ENCODE measurements around the gene CITED2.
A peak's percentile ranks its signal among the peaks of the same experiment; 100 is the strongest.

The CITED2 gene

GRCh38 chr6:139381216-139381865, 6.9 kb upstream of the CITED2 start:
- no peak for DNase-seq

GRCh38 chr6:139380611-139381010, 6.2 kb upstream of the CITED2 start:
- no peak for DNase-seq

GRCh38 chr6:139380168-139380567, 5.7 kb upstream of the CITED2 start:
- DNase-seq = no peak

- peak; percentile 36 for DNase-seq
Measured at GRCh38 chr6:139378882-139379341, 4.5 kb upstream of the CITED2 start.

DNA sequence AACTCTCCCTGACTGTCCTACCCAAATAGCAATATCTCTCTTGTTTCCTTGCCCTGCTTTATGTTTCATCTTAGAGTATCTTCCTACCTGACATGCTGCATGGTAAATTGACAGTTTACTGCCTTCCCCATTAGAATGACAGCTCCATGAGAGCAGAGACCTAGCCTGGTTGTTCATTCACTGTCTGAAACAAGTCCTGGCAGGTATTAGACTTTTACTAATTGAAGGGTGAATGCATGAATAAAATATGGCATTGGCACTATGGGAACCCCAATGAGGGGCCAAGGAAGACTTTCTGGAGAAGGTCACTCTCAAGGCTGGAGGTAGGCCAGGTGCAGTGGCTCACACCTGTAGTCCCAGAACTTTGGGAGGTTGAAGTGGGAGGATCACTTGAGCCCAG, 3.8 kb upstream of the CITED2 start:
- DNase-seq = no peak

GRCh38 chr6:139376604-139377218, 2.3 kb upstream of the CITED2 start:
- no peak for DNase-seq

- DNase-seq = no peak
Measured at GRCh38 chr6:139376017-139376330, 1.5 kb upstream of the CITED2 start.

GRCh38 chr6:139375226-139376016, 973 bp upstream of the CITED2 start:
- peak; percentile 92 for DNase-seq

DNA sequence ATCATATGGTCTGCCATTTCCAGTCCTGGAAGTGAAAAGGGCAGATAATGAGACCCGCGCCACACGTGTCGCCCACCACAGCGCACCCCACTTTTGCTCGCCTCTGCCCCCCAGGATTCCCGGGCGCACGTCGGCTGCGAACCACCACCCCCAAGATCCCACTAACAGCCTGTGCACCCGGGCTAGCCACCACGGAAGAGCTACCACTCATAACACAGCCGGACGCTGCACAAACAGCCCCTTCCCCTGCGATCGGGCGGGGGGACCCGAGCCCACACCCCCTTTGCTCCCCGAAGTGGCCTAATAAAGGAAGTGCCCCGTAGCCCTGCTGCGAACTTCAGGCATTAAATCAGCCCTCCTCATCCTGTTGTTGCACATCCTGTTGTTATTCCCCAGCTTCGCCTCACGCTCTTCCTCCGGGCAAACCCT, 506 bp downstream of the CITED2 start:
- DNase-seq = no peak

DNA sequence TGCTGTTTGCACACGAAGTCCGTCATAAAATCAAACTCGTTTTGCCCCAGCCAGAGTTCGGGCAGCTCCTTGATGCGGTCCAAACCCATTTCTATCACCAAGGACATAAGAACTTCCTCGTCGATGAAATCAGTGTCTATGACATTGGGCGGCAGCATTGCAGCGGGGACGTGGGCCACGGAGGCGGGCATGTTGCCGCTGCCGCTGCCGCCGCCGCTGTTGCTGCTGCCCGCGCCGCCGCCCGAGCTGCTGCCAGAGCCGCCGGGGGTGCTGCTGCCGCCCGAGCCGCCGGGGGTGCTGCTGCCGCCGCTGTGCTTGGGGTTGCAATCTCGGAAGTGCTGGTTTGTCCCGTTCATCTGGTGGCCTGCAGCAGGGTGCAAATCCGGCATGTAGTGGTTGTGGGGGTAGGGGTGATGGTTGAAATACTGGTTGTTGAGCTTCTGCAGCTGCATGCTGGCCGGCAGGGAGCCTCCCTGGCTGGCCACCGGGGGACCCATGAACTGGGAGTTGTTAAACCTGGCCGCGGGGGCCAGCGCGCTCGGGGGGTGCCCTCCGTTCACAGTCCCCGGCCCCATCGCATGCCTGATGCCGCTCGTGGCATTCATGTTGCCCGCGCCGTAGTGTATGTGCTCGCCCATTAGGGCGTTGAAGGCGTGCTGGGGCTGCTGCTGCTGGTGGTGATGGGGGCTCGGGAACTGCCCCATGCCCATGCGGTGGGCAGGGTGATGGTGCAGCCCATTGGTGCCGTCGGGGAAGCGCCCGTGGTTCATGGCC, 1.1 kb downstream of the CITED2 start:
- DNase-seq = no peak

GRCh38 chr6:139372326-139373153, 1.9 kb downstream of the CITED2 start:
- no peak for DNase-seq

DNA sequence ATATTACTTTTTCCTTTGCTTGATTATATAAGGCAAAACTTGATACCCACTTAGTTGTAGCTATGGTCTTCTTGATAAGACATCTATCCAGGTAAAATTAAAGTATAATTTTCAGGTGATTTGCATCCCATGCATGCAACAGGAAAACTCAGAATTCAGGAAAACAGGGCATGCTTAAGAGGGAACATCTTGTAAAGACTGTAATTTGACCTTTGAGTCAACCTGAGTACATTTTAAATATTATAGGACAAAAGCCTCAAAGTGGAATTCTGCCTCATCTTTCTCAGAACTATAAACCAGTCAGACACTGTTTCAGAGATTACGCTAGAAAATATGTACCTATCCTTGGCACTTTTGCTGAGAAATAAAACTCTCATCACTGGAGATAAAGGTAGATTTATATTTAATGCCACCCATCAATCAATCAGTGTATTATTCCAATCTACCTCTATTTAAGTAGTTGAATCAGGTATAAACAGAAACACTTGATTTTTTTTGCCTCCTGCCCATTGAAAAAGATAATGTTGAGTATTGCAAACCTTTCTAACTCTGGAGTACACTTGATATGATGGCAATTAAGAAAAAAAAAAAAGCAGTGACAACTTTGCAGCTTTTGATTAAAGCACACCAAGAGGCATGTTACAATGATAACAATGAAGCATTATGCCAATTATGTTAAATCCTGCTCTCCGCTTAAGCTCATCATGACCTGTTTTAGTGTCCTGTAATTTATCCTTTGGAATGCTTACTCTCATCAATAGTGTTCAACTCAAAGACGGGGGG, 2.8 kb downstream of the CITED2 start:
- DNase-seq = no peak

GRCh38 chr6:139370999-139371345, 3.5 kb downstream of the CITED2 start:
- no peak for DNase-seq

DNA sequence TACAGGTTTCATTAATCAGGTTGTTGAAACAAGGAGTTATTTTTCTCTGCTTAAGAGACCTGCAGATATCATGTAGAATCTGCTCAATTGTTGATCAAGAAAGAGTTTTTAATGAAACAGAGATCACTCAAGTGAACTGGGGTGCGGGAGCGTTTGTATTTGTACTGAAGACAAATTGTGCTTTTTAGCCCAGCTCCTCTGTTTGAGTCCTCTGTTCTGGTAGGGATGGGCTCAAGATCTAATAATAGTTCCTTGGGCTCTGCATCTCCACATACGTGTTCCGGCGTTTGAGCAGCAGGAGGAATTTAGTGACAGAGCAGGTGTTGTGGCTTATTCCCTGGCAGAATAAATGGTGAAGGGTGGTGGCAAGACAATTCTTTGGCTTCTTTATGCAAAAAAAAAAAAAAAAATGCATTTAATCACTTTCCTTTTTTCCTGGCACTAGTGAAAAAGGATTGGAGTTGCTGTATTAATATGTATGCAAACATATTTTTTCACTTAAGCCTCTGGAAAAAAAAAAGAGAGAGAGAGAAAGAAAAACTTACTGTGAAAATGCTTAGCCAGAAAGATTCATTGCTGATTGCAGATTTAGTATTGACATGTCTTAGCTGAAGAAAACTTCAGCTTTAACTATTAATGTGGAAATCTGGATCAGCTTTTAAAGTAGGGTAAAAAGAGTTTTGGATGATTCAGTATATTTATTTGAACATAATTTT, 4.0 kb downstream of the CITED2 start:
- DNase-seq = no peak

GRCh38 chr6:139369568-139370282, 4.7 kb downstream of the CITED2 start:
- DNase-seq = peak; percentile 59

- no peak for DNase-seq
Measured at GRCh38 chr6:139369068-139369467, 5.4 kb downstream of the CITED2 start.

DNA sequence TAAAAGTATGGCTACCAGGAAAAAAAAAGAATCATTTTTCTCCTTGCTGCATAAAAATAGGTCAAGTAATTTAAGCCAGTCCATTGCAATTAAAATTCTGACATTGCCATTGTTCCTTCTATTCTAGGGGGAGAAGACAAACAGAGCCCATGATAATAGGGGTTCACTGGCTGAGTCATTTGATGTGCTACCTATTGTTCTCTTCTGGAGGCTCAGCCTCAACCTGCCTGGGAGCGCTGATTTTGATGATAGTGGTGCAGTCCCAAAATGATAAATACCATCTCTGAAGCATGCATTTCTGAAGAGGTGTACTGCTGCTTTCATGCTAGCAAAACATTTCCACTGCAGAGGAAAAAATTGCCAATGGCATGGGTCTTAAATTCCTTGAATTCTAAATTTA, 5.8 kb downstream of the CITED2 start:
- no peak for DNase-seq

- no peak for DNase-seq
Measured at GRCh38 chr6:139367810-139368351, 6.6 kb downstream of the CITED2 start.

- no peak for DNase-seq
Measured at GRCh38 chr6:139364982-139365379, 9.5 kb downstream of the CITED2 start.
